Measurements from ENCODE around the gene LCP1. TPM values are rescaled to one million over a fixed set of nuclear protein-coding genes. Genes with fewer than 3 reads are reported as not detected.

The LCP1 gene
- total RNA-seq, 1 experiment from 2014 or later: 9.1 TPM

DNA sequence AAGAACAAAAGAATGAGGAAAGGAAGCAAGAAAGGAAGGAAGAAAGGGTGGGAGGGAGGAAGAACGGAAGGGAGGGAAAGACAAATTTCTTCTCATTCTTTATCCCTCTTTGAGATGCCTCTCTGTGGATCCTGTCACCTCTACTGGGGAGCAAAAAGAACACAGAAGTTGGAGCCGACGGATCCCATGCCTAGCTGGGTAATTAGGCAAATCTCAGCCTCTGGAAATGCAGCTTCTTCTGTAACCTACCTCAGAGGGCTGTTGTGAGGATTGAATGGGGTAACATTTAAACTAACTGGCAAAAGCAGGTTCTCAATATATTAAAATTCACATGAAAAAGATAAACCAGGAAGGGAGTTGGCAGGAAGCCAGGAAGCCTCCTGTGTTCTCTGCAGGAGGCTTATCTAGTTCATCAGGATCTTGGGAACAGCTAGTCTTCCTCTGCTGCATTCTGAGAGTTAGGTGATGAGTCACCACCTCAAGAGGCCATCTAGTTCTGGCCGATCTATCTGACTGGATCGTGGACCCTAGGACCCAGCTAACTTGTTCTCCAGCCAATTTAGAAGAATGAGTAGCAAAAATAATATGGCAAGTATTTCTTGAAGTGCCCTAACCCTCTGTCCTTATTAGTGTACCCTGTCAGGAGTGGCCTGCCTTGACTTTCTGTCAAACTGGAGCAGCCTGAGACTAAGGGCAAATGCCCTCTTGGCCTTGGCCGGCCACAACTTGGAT, 61.9 kb downstream of the LCP1 start:
- ChIA-PET POLR2A (ENCODE audit: low non-redundant PET) (interaction anchor here (0.5 to 0.6 kb wide), 2 partner anchors 8 to 19 kb away, joined by 3 read pairs; no protein-coding TSS in a partner anchor), CTCF (no interaction called here)
- no peaks in the 10 kb centered on the region for H3K27me3 ChIP-seq (replicated peaks; ENCODE audit: insufficient read depth, low read depth, low read length, poor library complexity)
- H3K27ac ChIP-seq (ENCODE audit: low read depth, low read length, poor library complexity, severe bottlenecking): peak overlapping the region; percentile 99
- no peaks in the 10 kb centered on the region for H3K36me3 ChIP-seq (ENCODE audit: insufficient read depth, low read length, poor library complexity, severe bottlenecking)
- H3K9me3 ChIP-seq (ENCODE audit: low read depth, low read length, poor library complexity, severe bottlenecking): no peaks in the 10 kb centered on the region
- DNase-seq (ENCODE audit: low spot score): peak; percentile 92
- H3K4me3 ChIP-seq (ENCODE audit: low read depth, low read length, poor library complexity, severe bottlenecking): no peak overlapping the region
- intact Hi-C loops (cut with micrococcal nuclease; ENCODE audit: unreplicated experiment): loop anchor here (2.0 to 10.0 kb wide), 4 partner anchors 201 to 799 kb away; no protein-coding TSS in a partner anchor
- peaks cover 92% of the 10 kb centered on the region for H3K4me1 ChIP-seq (ENCODE audit: insufficient read depth, low read length, poor library complexity, severe bottlenecking)
- TF ChIP-seq, protein P1, sequence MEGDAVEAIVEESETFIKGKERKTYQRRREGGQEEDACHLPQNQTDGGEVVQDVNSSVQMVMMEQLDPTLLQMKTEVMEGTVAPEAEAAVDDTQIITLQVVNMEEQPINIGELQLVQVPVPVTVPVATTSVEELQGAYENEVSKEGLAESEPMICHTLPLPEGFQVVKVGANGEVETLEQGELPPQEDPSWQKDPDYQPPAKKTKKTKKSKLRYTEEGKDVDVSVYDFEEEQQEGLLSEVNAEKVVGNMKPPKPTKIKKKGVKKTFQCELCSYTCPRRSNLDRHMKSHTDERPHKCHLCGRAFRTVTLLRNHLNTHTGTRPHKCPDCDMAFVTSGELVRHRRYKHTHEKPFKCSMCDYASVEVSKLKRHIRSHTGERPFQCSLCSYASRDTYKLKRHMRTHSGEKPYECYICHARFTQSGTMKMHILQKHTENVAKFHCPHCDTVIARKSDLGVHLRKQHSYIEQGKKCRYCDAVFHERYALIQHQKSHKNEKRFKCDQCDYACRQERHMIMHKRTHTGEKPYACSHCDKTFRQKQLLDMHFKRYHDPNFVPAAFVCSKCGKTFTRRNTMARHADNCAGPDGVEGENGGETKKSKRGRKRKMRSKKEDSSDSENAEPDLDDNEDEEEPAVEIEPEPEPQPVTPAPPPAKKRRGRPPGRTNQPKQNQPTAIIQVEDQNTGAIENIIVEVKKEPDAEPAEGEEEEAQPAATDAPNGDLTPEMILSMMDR (conservative IDR thresholded peaks at IDR 0.05; ENCODE audit: low read depth, low read length): no peak
- BruUV-seq (replicated peaks): TSS peak; percentile 16

DNA sequence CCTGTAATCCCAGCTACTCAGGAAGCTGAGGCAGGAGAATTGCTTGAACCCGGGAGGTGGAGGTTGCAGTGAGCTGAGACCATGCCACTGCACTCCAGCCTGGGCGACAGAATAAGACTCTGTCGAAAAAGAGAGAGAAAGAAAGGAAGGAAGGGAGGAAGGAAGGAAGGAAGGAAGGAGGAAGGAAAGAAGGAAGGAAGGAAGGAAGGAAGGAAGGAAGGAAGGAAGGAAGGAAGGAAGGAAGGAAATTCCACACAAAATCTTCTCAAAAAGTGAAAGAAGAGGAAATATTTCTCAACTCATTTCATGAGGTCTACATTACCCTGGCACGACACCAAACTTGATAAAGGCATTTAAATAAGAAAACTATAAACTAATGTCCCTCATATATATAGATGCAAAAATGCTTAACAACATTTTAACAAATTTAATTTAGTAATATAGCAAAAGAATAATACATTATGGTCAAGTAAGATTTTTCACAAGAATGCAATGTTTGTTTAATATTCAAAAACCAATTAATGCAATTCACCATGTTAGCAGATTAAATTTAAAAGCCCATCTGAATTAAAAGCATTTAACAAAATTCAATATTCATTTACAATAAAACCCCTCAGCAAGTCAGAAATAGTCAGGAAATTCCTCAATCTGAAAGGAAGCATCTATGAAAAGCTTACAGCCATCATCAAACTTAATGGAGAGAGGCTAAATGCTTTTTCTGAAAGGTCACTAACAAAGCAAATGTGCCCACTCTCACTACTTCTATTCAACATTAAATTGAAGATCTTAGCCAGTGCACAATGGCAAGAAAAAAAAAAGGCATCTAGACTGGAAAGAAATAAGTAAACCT, 65.1 kb downstream of the LCP1 start:
- Histone ChIP-seq H3K4me1 (ENCODE audit: insufficient read depth, low read length, poor library complexity, severe bottlenecking) (peaks cover 91% of the 10 kb centered on the region), H3K36me3 (ENCODE audit: insufficient read depth, low read length, poor library complexity, severe bottlenecking) (peaks cover under 1% of the 10 kb centered on the region), H3K27me3 (replicated peaks; ENCODE audit: insufficient read depth, low read depth, low read length, poor library complexity) (no peaks in the 10 kb centered on the region), H3K27ac (ENCODE audit: low read depth, low read length, poor library complexity, severe bottlenecking) (peak overlapping the region; percentile 99), H3K4me3 (ENCODE audit: low read depth, low read length, poor library complexity, severe bottlenecking) (no peak overlapping the region), H3K9me3 (ENCODE audit: low read depth, low read length, poor library complexity, severe bottlenecking) (no peaks in the 10 kb centered on the region)
- TF ChIP-seq, protein P1 (conservative IDR thresholded peaks at IDR 0.05; ENCODE audit: low read depth, low read length): no peak
- no peak for TF ChIP-seq EZH2 (IDR thresholded peaks at IDR 0.05; ENCODE audit: borderline replicate concordance, low read depth, low read length, poor library complexity, severe bottlenecking)
- DNase-seq (ENCODE audit: low spot score): peak; percentile 98
- intact Hi-C loops (cut with micrococcal nuclease; ENCODE audit: unreplicated experiment): loop anchor here (1.0 to 5.0 kb wide), 4 partner anchors 64 to 490 kb away; partner anchors contain the start of gene ZC3H13
- ChIA-PET POLR2A (ENCODE audit: low non-redundant PET) (interaction anchor here (0.6 kb wide), 1 partner anchor 10 kb away, joined by 3 read pairs; no protein-coding TSS in a partner anchor), CTCF (interaction anchor here (1.0 to 1.5 kb wide), 2 partner anchors 9 to 44 kb away, joined by 3 to 4 read pairs; no protein-coding TSS in a partner anchor)
- no TSS peak for BruUV-seq (replicated peaks)

DNA sequence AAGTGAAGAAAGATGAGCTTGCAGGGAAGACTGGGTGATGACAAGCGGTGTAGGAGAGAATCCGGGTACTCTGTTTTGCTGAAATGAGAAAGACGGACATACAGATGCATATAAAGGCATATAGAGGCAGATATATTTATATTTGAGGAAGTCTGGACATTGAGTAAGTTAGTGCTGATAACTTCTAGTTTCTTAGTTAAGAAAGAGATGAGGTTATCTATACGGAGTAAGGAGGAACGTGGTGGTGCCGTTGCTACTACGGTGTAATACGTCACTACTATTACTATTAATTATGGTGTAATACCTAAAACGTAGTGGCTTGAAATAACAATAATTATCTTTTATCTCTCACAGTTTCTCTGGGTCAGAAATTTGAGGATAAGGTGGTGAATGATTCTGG, 67.4 kb downstream of the LCP1 start:
- no TSS peak for BruUV-seq (replicated peaks)
- no peak for TF ChIP-seq EZH2 (IDR thresholded peaks at IDR 0.05; ENCODE audit: borderline replicate concordance, low read depth, low read length, poor library complexity, severe bottlenecking)
- TF ChIP-seq, protein P1 (conservative IDR thresholded peaks at IDR 0.05; ENCODE audit: low read depth, low read length): no peak
- Histone ChIP-seq H3K27me3 (replicated peaks; ENCODE audit: insufficient read depth, low read depth, low read length, poor library complexity) (no peaks in the 10 kb centered on the region), H3K4me3 (ENCODE audit: low read depth, low read length, poor library complexity, severe bottlenecking) (no peak overlapping the region), H3K9me3 (ENCODE audit: low read depth, low read length, poor library complexity, severe bottlenecking) (no peaks in the 10 kb centered on the region), H3K4me1 (ENCODE audit: insufficient read depth, low read length, poor library complexity, severe bottlenecking) (peaks cover 78% of the 10 kb centered on the region), H3K27ac (ENCODE audit: low read depth, low read length, poor library complexity, severe bottlenecking) (peak overlapping the region; percentile 99), H3K36me3 (ENCODE audit: insufficient read depth, low read length, poor library complexity, severe bottlenecking) (peaks cover 5% of the 10 kb centered on the region)
- ChIA-PET POLR2A (ENCODE audit: low non-redundant PET) (no interaction called here), CTCF (no interaction called here)
- intact Hi-C loops (cut with micrococcal nuclease; ENCODE audit: unreplicated experiment): loop anchor here (5.0 kb wide), 1 partner anchor 487 kb away; no protein-coding TSS in a partner anchor
- no peak for DNase-seq (ENCODE audit: low spot score)

Data from A673 (cell line).